ENCODE data around the gene SLIT3. TPM values are rescaled to one million over a fixed set of nuclear protein-coding genes. Genes with fewer than 3 reads are reported as not detected.
A peak's percentile ranks its signal among the peaks of the same experiment; 100 is the strongest.

SLIT3 gene
- total and polyA plus RNA-seq, 10 of the 15 experiments (the other 5 are each of a cell fraction or from before 2014, with no cell fraction given): 0.05 TPM; not detected in 9

GRCh38 chr5:168843277-168844015 is 457.5 kb downstream of the SLIT3 start:
- intact Hi-C loops (cut with micrococcal nuclease; ENCODE audit: unreplicated experiment): no loop called here
- 20% methylated on average over 7 of the region's 7 CpGs for WGBS (ENCODE audit: insufficient coverage, insufficient replicate concordance, low lambda C conversion rate, missing lambda C conversion rate)
- no peak overlapping the region for H2AFZ ChIP-seq (ENCODE audit: control insufficient read depth, low read depth, low read length)
- DNase-seq (ENCODE audit: low read depth, low spot score) (no peak), FAIRE-seq (no peak), ATAC-seq (no peak)
- ChIA-PET SMC1A (ENCODE audit: uncharacterized antibody, unreplicated experiment) (no interaction called here), POLR2A (no interaction called here), RAD21 (ENCODE audit: unreplicated experiment) (no interaction called here), CTCF (no interaction called here)
- no TSS peak for BruUV-seq (replicated peaks)
- in situ Hi-C loops (cut with MboI): no loop called here
- H3K79me2 ChIP-seq (ENCODE audit: control insufficient read depth, insufficient read depth, low read length): no peaks in the 10 kb centered on the region
- H3K4me2 ChIP-seq (ENCODE audit: control insufficient read depth, insufficient read depth): no peak overlapping the region
- peaks cover 0 to 5% of the 10 kb centered on the region in 2 experiments; a peak in 2 of 4 replicates for H3K27me3 ChIP-seq (replicated peaks in 1 of 2; ENCODE audit: control insufficient read depth in 2 of 2, insufficient read depth in 2 of 2, low read length in 1 of 2)
- H4K20me1 ChIP-seq (ENCODE audit: control insufficient read depth, insufficient read depth): no peaks in the 10 kb centered on the region
- no peak overlapping the region for H3K4me3 ChIP-seq
- TF ChIP-seq SREBF2 (IDR thresholded peaks at IDR 0.05; ENCODE audit: low read length) (no peak), SPI1 (IDR thresholded peaks at IDR 0.05; ENCODE audit: borderline replicate concordance, insufficient read depth, low read depth, low read length) (peak; percentile 9; the same call in 1 of the 2 replicates)
- no peak overlapping the region for H3K27ac ChIP-seq (ENCODE audit: control insufficient read depth, insufficient read depth)
- no peaks in the 10 kb centered on the region for H3K4me1 ChIP-seq (ENCODE audit: control insufficient read depth, insufficient read depth, low read length)
- H3K9ac ChIP-seq (ENCODE audit: control insufficient read depth, insufficient read depth, low read length): no peak overlapping the region
- no peaks in the 10 kb centered on the region for H3K9me3 ChIP-seq (replicated peaks; ENCODE audit: control insufficient read depth, insufficient read depth, low read length)
- H3K36me3 ChIP-seq (ENCODE audit: control insufficient read depth in 2 of 2, insufficient read depth in 2 of 2, low read length in 1 of 2): no peaks in the 10 kb centered on the region

- intact Hi-C loops (cut with micrococcal nuclease; ENCODE audit: unreplicated experiment) (no loop called here), in situ Hi-C loops (cut with MboI) (no loop called here)
- Histone ChIP-seq H2AFZ (ENCODE audit: control insufficient read depth, low read depth, low read length) (no peak overlapping the region), H3K9me3 (replicated peaks; ENCODE audit: control insufficient read depth, insufficient read depth, low read length) (no peaks in the 10 kb centered on the region), H3K4me1 (ENCODE audit: control insufficient read depth, insufficient read depth, low read length) (no peaks in the 10 kb centered on the region), H3K27me3 (replicated peaks in 1 of 2; ENCODE audit: control insufficient read depth in 2 of 2, insufficient read depth in 2 of 2, low read length in 1 of 2) (peaks cover 0 to 2% of the 10 kb centered on the region in 2 experiments; a peak in 2 of 4 replicates), H3K4me2 (ENCODE audit: control insufficient read depth, insufficient read depth) (no peak overlapping the region), H3K9ac (ENCODE audit: control insufficient read depth, insufficient read depth, low read length) (no peak overlapping the region), H4K20me1 (ENCODE audit: control insufficient read depth, insufficient read depth) (no peaks in the 10 kb centered on the region), H3K27ac (ENCODE audit: control insufficient read depth, insufficient read depth) (no peak overlapping the region), H3K79me2 (ENCODE audit: control insufficient read depth, insufficient read depth, low read length) (no peaks in the 10 kb centered on the region), H3K36me3 (ENCODE audit: control insufficient read depth in 2 of 2, insufficient read depth in 2 of 2, low read length in 1 of 2) (no peaks in the 10 kb centered on the region), H3K4me3 (no peak overlapping the region)
- ATAC-seq (no peak), DNase-seq (ENCODE audit: low read depth, low spot score) (no peak), FAIRE-seq (no peak)
- CTCF ChIA-PET: no interaction called here
- BruUV-seq (replicated peaks): no TSS peak
- SMC1A ChIA-PET (ENCODE audit: uncharacterized antibody, unreplicated experiment): no interaction called here
- POLR2A ChIA-PET: no interaction called here
- TF ChIP-seq ZBTB33 (IDR thresholded peaks at IDR 0.05): no peak
- TF ChIP-seq SUPT20H (IDR thresholded peaks at IDR 0.05; ENCODE audit: borderline replicate concordance, control insufficient read depth, low read depth, low read length): no peak
- no peak for TF ChIP-seq ZNF274 (IDR thresholded peaks at IDR 0.05; ENCODE audit: insufficient read depth, insufficient read length)
- TF ChIP-seq HCFC1 (IDR thresholded peaks at IDR 0.05; ENCODE audit: low read length): no peak
- TF ChIP-seq TAF1 (IDR thresholded peaks at IDR 0.05; ENCODE audit: borderline replicate concordance, low read depth, low read length): no peak
- TF ChIP-seq HSF1 (IDR thresholded peaks at IDR 0.05; ENCODE audit: low read depth, low read length): no peak
- 10% methylated on average over 9 of the region's 9 CpGs for WGBS (ENCODE audit: insufficient coverage, insufficient replicate concordance, low lambda C conversion rate, missing lambda C conversion rate)
- RAD21 ChIA-PET (ENCODE audit: unreplicated experiment): interaction anchor here (0.7 kb wide), 1 partner anchor 9 kb away, joined by 4 read pairs; no protein-coding TSS in a partner anchor
Observed at GRCh38 chr5:168842571-168843205, 458.3 kb downstream of the SLIT3 start.
